Measurements from ENCODE around the gene FAM168A.
"Not testable (repeated sequence)": the region's sequence is repeated elsewhere in the genome, so short reads cannot be mapped to it uniquely, and the experiment has no call there.

DNA sequence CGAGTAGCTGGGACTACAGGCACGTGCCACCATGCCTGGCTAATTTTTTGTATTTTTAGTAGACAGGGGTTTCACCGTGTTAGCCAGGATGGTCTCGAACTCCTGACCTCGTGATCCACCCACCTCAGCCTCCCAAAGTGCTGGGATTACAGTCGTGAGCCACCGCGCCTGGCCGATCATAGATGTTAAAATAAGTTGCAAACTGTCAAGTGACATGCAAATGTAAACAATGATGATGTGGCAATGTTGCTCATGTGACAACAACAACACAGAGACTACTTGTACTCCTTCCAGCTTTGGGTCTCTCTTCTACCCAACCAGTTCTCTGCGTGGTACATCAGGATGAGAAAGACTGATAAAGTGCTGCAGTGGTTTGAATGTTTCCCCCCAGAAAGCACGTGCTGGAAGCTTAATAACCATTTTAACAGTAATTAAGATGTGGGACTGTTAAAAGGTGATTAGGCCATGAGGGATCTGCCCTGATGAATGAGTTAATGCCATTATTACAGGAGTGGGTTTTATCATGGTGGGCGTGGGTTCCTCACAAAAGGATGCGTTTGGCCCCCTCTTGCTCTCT lies 127.8 kb downstream of the FAM168A start:
- TF ChIP-seq EZH2 (IDR thresholded peaks at IDR 0.05; ENCODE audit: borderline replicate concordance, low read length): not testable (repeated sequence)
- TF ChIP-seq, protein P1, sequence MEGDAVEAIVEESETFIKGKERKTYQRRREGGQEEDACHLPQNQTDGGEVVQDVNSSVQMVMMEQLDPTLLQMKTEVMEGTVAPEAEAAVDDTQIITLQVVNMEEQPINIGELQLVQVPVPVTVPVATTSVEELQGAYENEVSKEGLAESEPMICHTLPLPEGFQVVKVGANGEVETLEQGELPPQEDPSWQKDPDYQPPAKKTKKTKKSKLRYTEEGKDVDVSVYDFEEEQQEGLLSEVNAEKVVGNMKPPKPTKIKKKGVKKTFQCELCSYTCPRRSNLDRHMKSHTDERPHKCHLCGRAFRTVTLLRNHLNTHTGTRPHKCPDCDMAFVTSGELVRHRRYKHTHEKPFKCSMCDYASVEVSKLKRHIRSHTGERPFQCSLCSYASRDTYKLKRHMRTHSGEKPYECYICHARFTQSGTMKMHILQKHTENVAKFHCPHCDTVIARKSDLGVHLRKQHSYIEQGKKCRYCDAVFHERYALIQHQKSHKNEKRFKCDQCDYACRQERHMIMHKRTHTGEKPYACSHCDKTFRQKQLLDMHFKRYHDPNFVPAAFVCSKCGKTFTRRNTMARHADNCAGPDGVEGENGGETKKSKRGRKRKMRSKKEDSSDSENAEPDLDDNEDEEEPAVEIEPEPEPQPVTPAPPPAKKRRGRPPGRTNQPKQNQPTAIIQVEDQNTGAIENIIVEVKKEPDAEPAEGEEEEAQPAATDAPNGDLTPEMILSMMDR (conservative IDR thresholded peaks at IDR 0.05 in 1 of 2, IDR thresholded peaks at IDR 0.05 in 1 of 2; ENCODE audit: extremely low read depth in 1 of 2, insufficient read depth in 1 of 2, low read depth in 1 of 2, low read length in 2 of 2): not testable (repeated sequence)

Data from mammary epithelial cell (primary cell).